HEK293T (cell line): ENCODE data around the gene CDC37.
"Not testable (repeated sequence)": the region's sequence is repeated elsewhere in the genome, so short reads cannot be mapped to it uniquely, and the experiment has no call there.

ENCODE experiments used
- ARNT ChIP-seq: fragments of 450-650 bp; IDR thresholded peaks from 2 replicates; pipeline ENCODE4 v1.6.1; 2017; ENCODE audit warnings: mild to moderate bottlenecking
- BHLHE40 ChIP-seq: fragments of 450-650 bp; IDR thresholded peaks from 2 replicates; pipeline ENCODE4 v1.6.1; 2016; ENCODE audit warnings: mild to moderate bottlenecking, moderate library complexity, borderline replicate concordance
- CTBP1 ChIP-seq: fragments of 450-650 bp; IDR thresholded peaks from 2 replicates; pipeline ENCODE4 v1.6.1; 2016; ENCODE audit warnings: borderline replicate concordance
- ELF4 ChIP-seq: fragments of 450-650 bp; IDR thresholded peaks from 2 replicates; pipeline ENCODE4 v1.6.1; 2017; ENCODE audit warnings: antibody characterized with exemption
- FOXA1 ChIP-seq: fragments of 450-650 bp; IDR thresholded peaks from 2 replicates; pipeline ENCODE4 v1.6.1; 2016; ENCODE audit warnings: mild to moderate bottlenecking
- FOXK2 ChIP-seq: fragments of 450-650 bp; IDR thresholded peaks from 2 replicates; pipeline ENCODE4 v1.6.1; 2016; ENCODE audit warnings: mild to moderate bottlenecking
- LEF1 ChIP-seq: fragments of 450-650 bp; IDR thresholded peaks from 2 replicates; pipeline ENCODE4 v1.6.1; 2017; ENCODE audit warnings: mild to moderate bottlenecking, borderline replicate concordance
- NFRKB ChIP-seq: fragments of 450-650 bp; IDR thresholded peaks from 2 replicates; pipeline ENCODE4 v1.6.1; 2016; ENCODE audit warnings: mild to moderate bottlenecking, moderate library complexity
- SP1 ChIP-seq: fragments of 450-650 bp; IDR thresholded peaks from 2 replicates; pipeline ENCODE4 v1.6.1; 2017
- SUZ12 ChIP-seq: fragments of 450-650 bp; IDR thresholded peaks from 2 replicates; pipeline ENCODE4 v1.6.1; 2016; ENCODE audit warnings: mild to moderate bottlenecking
- ZNF384 ChIP-seq: fragments of 450-650 bp; IDR thresholded peaks from 2 replicates; pipeline ENCODE4 v1.6.1; 2016
- TF ChIP-seq, protein P1 (sequence below): fragments of 450-650 bp; IDR thresholded peaks from 2 replicates; pipeline ENCODE4 v1.6.1; 2016

GRCh38 chr19:10377140-10377640 lies 26.2 kb downstream of the CDC37 start:
- not testable (repeated sequence) for TF ChIP-seq SUZ12, FOXA1, NFRKB, ZNF384, LEF1, BHLHE40, CTBP1, ELF4, ARNT, SP1, FOXK2
- TF ChIP-seq, protein P1, sequence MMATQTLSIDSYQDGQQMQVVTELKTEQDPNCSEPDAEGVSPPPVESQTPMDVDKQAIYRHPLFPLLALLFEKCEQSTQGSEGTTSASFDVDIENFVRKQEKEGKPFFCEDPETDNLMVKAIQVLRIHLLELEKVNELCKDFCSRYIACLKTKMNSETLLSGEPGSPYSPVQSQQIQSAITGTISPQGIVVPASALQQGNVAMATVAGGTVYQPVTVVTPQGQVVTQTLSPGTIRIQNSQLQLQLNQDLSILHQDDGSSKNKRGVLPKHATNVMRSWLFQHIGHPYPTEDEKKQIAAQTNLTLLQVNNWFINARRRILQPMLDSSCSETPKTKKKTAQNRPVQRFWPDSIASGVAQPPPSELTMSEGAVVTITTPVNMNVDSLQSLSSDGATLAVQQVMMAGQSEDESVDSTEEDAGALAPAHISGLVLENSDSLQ: not testable (repeated sequence)
